ENCODE data around the gene KLHDC7A.

The KLHDC7A gene

GRCh38 chr1:18511149-18511873 is 30.6 kb downstream of the KLHDC7A start:
- DNase-seq: no peak

- DNase-seq: no peak
Measured at GRCh38 chr1:18511874-18512150, 31.1 kb downstream of the KLHDC7A start.

- no peak for DNase-seq
Measured at GRCh38 chr1:18512883-18513282, 32.2 kb downstream of the KLHDC7A start.

GRCh38 chr1:18513995-18514394 is 33.3 kb downstream of the KLHDC7A start:
- no peak for DNase-seq

GRCh38 chr1:18515120-18515667 is 34.5 kb downstream of the KLHDC7A start:
- no peak for DNase-seq

GRCh38 chr1:18516473-18516872 is 35.7 kb downstream of the KLHDC7A start:
- no peak for DNase-seq

- DNase-seq: no peak
Measured at GRCh38 chr1:18526436-18527275, 45.9 kb downstream of the KLHDC7A start.

GRCh38 chr1:18527514-18527913 is 46.8 kb downstream of the KLHDC7A start:
- DNase-seq: no peak

- DNase-seq: no peak
Measured at GRCh38 chr1:18527921-18528320, 47.2 kb downstream of the KLHDC7A start.

- no peak for DNase-seq
Measured at GRCh38 chr1:18528616-18529015, 47.9 kb downstream of the KLHDC7A start.

- DNase-seq: no peak
Measured at GRCh38 chr1:18529714-18530113, 49.0 kb downstream of the KLHDC7A start.

GRCh38 chr1:18530587-18531502 is 50.1 kb downstream of the KLHDC7A start:
- no peak for DNase-seq

GRCh38 chr1:18531503-18531845 is 50.7 kb downstream of the KLHDC7A start:
- DNase-seq: no peak

- no peak for DNase-seq
Measured at GRCh38 chr1:18532390-18533170, 51.9 kb downstream of the KLHDC7A start.

GRCh38 chr1:18533259-18533658 is 52.5 kb downstream of the KLHDC7A start:
- no peak for DNase-seq

GRCh38 chr1:18534810-18535205 is 54.1 kb downstream of the KLHDC7A start:
- DNase-seq: no peak
